ENCODE measurements around the gene ENPEP. TPM values are rescaled to one million over a fixed set of nuclear protein-coding genes. Genes with fewer than 3 reads are reported as not detected.

The ENPEP gene
- total RNA-seq, 4 donors from 2014 or later = 2.0 to 6.6 (median 2.4) TPM

DNA sequence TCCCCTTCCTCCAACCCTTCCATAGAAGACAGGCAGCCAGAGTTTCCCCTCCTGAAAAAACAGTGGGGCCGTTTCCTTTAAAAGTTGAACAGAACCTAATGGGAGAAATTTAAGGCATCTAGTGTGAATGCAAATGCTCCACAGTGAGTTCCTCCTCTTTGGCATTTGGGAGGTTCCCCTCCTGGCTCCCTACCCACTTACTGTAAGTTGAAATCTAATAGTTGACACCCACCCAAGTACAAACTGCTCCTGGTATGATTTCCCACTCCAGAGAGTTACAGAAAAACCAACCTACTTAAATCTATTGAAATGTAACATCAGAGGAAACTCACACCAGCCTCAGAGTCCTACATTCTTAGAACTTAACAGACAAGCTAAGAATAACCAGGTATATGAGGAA lies 17.6 kb downstream of the ENPEP start:
- DNase-seq = no peak
- Histone ChIP-seq H3K9me3 (no peaks in the 10 kb centered on the region), H3K27me3 (no peaks in the 10 kb centered on the region), H3K4me3 (replicated peaks in 1 of 3) (no peak overlapping the region), H3K36me3 (no peaks in the 10 kb centered on the region), H3K27ac (no peak overlapping the region), H3K4me1 (no peaks in the 10 kb centered on the region)
- WGBS, 2 donors = 22 to 52% methylated on average over 1 of the region's 1 CpG
- TF ChIP-seq CTCF (IDR thresholded peaks at IDR 0.05) = no peak
- no peak for TF ChIP-seq POLR2A (IDR thresholded peaks at IDR 0.05)
- intact Hi-C loops (cut with DNase I) = no loop called here

- WGBS, 2 donors = 92 to 93% methylated on average over 5 of the region's 5 CpGs
- no peaks in the 10 kb centered on the region for H3K27me3 ChIP-seq
- H3K4me1 ChIP-seq = no peaks in the 10 kb centered on the region
- no peak overlapping the region for H3K4me3 ChIP-seq (replicated peaks in 1 of 3)
- intact Hi-C loops (cut with DNase I) = no loop called here
- no peak overlapping the region for H3K27ac ChIP-seq
- no peaks in the 10 kb centered on the region for H3K36me3 ChIP-seq
- no peak for DNase-seq
- TF ChIP-seq CTCF (IDR thresholded peaks at IDR 0.05) (no peak), POLR2A (IDR thresholded peaks at IDR 0.05) (no peak)
- H3K9me3 ChIP-seq = no peaks in the 10 kb centered on the region
Measured at GRCh38 chr4:110498420-110498819, 22.5 kb downstream of the ENPEP start.

GRCh38 chr4:110499126-110499525 lies 23.2 kb downstream of the ENPEP start:
- no peaks in the 10 kb centered on the region for H3K36me3 ChIP-seq
- H3K9me3 ChIP-seq = no peaks in the 10 kb centered on the region
- H3K27me3 ChIP-seq = no peaks in the 10 kb centered on the region
- DNase-seq = no peak
- WGBS, 2 donors = 69 to 70% methylated on average over 4 of the region's 4 CpGs
- H3K4me1 ChIP-seq = no peaks in the 10 kb centered on the region
- intact Hi-C loops (cut with DNase I) = no loop called here
- H3K27ac ChIP-seq = no peak overlapping the region
- no peak overlapping the region for H3K4me3 ChIP-seq (replicated peaks in 1 of 3)
- no peak for TF ChIP-seq POLR2A (IDR thresholded peaks at IDR 0.05)
- no peak for TF ChIP-seq CTCF (IDR thresholded peaks at IDR 0.05)

- H3K36me3 ChIP-seq = no peaks in the 10 kb centered on the region
- no peak overlapping the region for H3K4me3 ChIP-seq (replicated peaks in 1 of 3)
- H3K27ac ChIP-seq = no peak overlapping the region
- H3K27me3 ChIP-seq = no peaks in the 10 kb centered on the region
- no peak for DNase-seq
- TF ChIP-seq CTCF (IDR thresholded peaks at IDR 0.05) (no peak), POLR2A (IDR thresholded peaks at IDR 0.05) (no peak)
- no peaks in the 10 kb centered on the region for H3K9me3 ChIP-seq
- intact Hi-C loops (cut with DNase I) = no loop called here
- H3K4me1 ChIP-seq = no peaks in the 10 kb centered on the region
Measured at GRCh38 chr4:110501826-110502225, 25.9 kb downstream of the ENPEP start.

DNA sequence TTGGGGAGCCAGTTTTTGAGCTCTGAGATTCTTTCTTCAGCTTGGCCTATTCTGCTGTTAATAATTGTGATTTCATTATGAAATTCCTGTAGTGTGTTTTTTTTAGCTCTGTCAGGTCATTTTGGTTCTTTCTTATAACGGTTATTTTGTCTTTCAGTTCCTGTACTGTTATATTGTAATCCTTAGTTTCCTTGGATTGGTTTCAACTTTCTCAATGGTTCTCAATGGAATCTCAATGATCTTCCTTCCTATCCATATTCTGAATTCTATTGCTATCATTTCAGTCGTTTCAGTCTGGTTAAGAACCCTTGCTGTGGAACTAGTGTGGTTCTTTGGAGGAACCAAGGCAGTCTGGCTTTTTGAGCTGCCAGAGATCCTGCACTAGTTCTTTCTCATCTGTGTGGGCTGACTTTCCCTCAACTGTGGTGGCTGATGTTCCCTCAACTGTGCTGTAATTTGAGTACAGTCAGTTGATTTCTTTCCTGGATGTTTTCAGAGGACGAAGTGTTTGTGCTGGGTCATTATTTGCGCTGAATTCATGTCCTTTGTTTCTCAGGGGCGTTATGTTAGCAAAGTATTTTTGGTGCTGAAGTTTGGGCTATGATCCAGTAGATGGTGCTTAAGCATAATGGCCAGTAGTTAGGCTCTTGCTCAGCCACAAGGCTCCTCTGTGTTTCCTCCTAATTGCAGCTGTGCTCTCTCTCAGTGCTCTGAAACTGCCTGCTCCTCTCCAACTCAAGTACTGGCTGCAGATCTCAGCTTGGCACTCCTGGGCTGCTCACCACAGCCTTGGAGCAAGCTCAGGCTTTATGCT lies 27.5 kb downstream of the ENPEP start:
- Histone ChIP-seq H3K36me3 (no peaks in the 10 kb centered on the region), H3K27me3 (no peaks in the 10 kb centered on the region), H3K4me1 (no peaks in the 10 kb centered on the region), H3K9me3 (no peaks in the 10 kb centered on the region), H3K27ac (no peak overlapping the region), H3K4me3 (replicated peaks in 1 of 3) (no peak overlapping the region)
- TF ChIP-seq CTCF (IDR thresholded peaks at IDR 0.05) = no peak
- TF ChIP-seq POLR2A (IDR thresholded peaks at IDR 0.05) = no peak
- intact Hi-C loops (cut with DNase I) = no loop called here
- no peak for DNase-seq
- 19 to 26% methylated on average over 5 of the region's 5 CpGs for WGBS, 2 donors

Data from thyroid gland (tissue), 4 donors.